ENCODE results near the gene DBP. TPM values are rescaled to one million over a fixed set of nuclear protein-coding genes. Genes with fewer than 3 reads are reported as not detected.
A peak's percentile ranks its signal among the peaks of the same experiment; 100 is the strongest.

The DBP gene
- polyA plus RNA-seq, 3 donors, result 12.8 to 22.3 (median 17.5) TPM

DNA sequence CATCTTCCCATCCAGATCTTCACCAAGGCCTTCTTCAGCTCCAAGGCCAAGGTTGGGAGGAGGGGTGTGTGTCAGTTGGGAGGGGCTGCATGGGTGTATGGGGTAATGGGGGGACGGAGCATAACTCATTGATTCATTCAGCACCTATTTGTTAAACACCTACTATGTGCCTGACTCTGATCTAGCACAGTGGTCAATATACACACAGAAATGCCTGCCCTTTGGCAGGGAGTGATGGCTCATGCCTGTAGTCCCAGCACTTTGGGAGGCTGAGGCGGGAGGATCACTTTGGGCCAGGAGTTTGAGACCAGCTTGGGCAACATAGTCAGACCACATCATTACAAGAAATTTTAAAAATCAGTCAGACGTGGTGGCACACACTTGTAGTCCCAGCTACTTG lies 49.8 kb downstream of the DBP start:
- H3K4me1 Mint-ChIP-seq, result peaks cover 27% of the 10 kb centered on the region
- Histone ChIP-seq H3K79me2 (ENCODE audit: insufficient read depth, low read length) (no peaks in the 10 kb centered on the region), H3K4me2 (replicated peaks; ENCODE audit: extremely low read depth, low read length, poor library complexity, severe bottlenecking) (no peak overlapping the region), H3K9ac (ENCODE audit: insufficient read depth, low read length, poor library complexity, severe bottlenecking) (no peak overlapping the region), H3K9me3 (replicated peaks in 1 of 2; ENCODE audit: control insufficient read depth in 1 of 2, insufficient read depth in 1 of 2, low read length in 2 of 2) (no peaks in the 10 kb centered on the region), H2AFZ (ENCODE audit: insufficient read depth, low read depth, low read length, poor library complexity, severe bottlenecking) (no peak overlapping the region), H3K4me1 (ENCODE audit: control insufficient read depth in 1 of 2, insufficient read depth in 2 of 2, low read length in 2 of 2) (peaks cover 27% of the 10 kb centered on the region in 2 donors), H3K27ac (ENCODE audit: low read depth in 1 of 2, low read length in 2 of 2) (no peak overlapping the region), H3K4me3 (replicated peaks in 1 of 3; ENCODE audit: low read depth in 2 of 3, low read length in 3 of 3) (no peak overlapping the region), H4K20me1 (ENCODE audit: insufficient read depth, low read length) (no peaks in the 10 kb centered on the region), H3K36me3 (replicated peaks in 1 of 2; ENCODE audit: control insufficient read depth in 1 of 2, insufficient read depth in 2 of 2, low read length in 2 of 2) (no peaks in the 10 kb centered on the region), H3K27me3 (ENCODE audit: control insufficient read depth in 2 of 2, insufficient read depth in 2 of 2, low read length in 2 of 2) (no peaks in the 10 kb centered on the region)
- no peaks in the 10 kb centered on the region for H3K36me3 Mint-ChIP-seq
- peak overlapping the region in 1 of 7 donors; percentile 7 for H3K27ac Mint-ChIP-seq
- no CpG with 5 or more reads among the region's 3 CpGs for WGBS (ENCODE audit: insufficient coverage)
- no peak overlapping the region for H3K4me3 Mint-ChIP-seq
- no peak for DNase-seq
- H3K9me3 Mint-ChIP-seq, result peaks cover 0 to 4% (median 3%) of the 10 kb centered on the region in 7 donors
- TF ChIP-seq, protein P1, sequence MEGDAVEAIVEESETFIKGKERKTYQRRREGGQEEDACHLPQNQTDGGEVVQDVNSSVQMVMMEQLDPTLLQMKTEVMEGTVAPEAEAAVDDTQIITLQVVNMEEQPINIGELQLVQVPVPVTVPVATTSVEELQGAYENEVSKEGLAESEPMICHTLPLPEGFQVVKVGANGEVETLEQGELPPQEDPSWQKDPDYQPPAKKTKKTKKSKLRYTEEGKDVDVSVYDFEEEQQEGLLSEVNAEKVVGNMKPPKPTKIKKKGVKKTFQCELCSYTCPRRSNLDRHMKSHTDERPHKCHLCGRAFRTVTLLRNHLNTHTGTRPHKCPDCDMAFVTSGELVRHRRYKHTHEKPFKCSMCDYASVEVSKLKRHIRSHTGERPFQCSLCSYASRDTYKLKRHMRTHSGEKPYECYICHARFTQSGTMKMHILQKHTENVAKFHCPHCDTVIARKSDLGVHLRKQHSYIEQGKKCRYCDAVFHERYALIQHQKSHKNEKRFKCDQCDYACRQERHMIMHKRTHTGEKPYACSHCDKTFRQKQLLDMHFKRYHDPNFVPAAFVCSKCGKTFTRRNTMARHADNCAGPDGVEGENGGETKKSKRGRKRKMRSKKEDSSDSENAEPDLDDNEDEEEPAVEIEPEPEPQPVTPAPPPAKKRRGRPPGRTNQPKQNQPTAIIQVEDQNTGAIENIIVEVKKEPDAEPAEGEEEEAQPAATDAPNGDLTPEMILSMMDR (IDR thresholded peaks at IDR 0.05), result no peak
- intact Hi-C loops (cut with micrococcal nuclease), result loop anchor here (5.0 to 10.0 kb wide), 2 partner anchors 80 to 263 kb away; partner anchors contain the start of gene EMP3 (in 1 of the 2)
- H3K27me3 Mint-ChIP-seq (ENCODE audit: low read depth in 3 of 3), result peaks cover 6 to 9% (median 7%) of the 10 kb centered on the region in 3 donors

DNA sequence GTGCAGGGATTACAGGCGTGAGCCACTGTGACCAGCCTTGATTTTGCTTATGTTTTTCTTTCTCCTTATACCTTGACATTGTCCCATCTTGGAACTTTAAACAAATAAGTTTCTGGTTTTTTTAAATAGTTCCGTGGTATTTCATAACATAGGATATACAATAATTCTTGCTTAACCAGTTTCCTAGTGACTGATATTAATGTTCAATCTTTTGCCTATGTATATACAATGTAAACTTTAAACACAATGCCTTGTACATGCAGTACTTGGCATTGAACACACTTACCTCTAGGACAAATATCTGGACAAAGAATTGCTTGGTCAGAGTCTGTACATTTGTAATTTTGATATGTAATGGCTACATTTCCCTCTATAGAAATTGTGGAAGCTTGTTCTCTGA lies 55.0 kb downstream of the DBP start:
- no peak overlapping the region for H2AFZ ChIP-seq (ENCODE audit: insufficient read depth, low read depth, low read length, poor library complexity, severe bottlenecking)
- intact Hi-C loops (cut with micrococcal nuclease), result loop anchor here in 1 of 2 donors (10.0 kb wide), 1 partner anchor 257 kb away; the partner anchor contains the start of gene EMP3
- no peaks in the 10 kb centered on the region for H4K20me1 ChIP-seq (ENCODE audit: insufficient read depth, low read length)
- H3K36me3 ChIP-seq (replicated peaks in 1 of 2; ENCODE audit: control insufficient read depth in 1 of 2, insufficient read depth in 2 of 2, low read length in 2 of 2), result no peaks in the 10 kb centered on the region
- H3K9ac ChIP-seq (ENCODE audit: insufficient read depth, low read length, poor library complexity, severe bottlenecking), result no peak overlapping the region
- Mint-ChIP-seq H3K27ac (peak overlapping the region in 1 of 7 donors; percentile 15), H3K4me3 (no peak overlapping the region), H3K36me3 (no peaks in the 10 kb centered on the region), H3K9me3 (peaks cover 0 to 8% (median 3%) of the 10 kb centered on the region in 7 donors), H3K27me3 (ENCODE audit: low read depth in 3 of 3) (peaks cover 2 to 4% (median 3%) of the 10 kb centered on the region in 3 donors), H3K4me1 (peaks cover 19% of the 10 kb centered on the region)
- no peaks in the 10 kb centered on the region for H3K9me3 ChIP-seq (replicated peaks in 1 of 2; ENCODE audit: control insufficient read depth in 1 of 2, insufficient read depth in 1 of 2, low read length in 2 of 2)
- no peak overlapping the region for H3K4me2 ChIP-seq (replicated peaks; ENCODE audit: extremely low read depth, low read length, poor library complexity, severe bottlenecking)
- H3K27ac ChIP-seq (ENCODE audit: low read depth in 1 of 2, low read length in 2 of 2), result no peak overlapping the region
- TF ChIP-seq, protein P1 (IDR thresholded peaks at IDR 0.05), result no peak
- peaks cover 15 to 19% of the 10 kb centered on the region in 2 donors for H3K4me1 ChIP-seq (ENCODE audit: control insufficient read depth in 1 of 2, insufficient read depth in 2 of 2, low read length in 2 of 2)
- H3K79me2 ChIP-seq (ENCODE audit: insufficient read depth, low read length), result no peaks in the 10 kb centered on the region
- 60% methylated on average over 1 of the region's 2 CpGs for WGBS (ENCODE audit: insufficient coverage)
- DNase-seq, result no peak
- no peaks in the 10 kb centered on the region for H3K27me3 ChIP-seq (ENCODE audit: control insufficient read depth in 2 of 2, insufficient read depth in 2 of 2, low read length in 2 of 2)
- no peak overlapping the region for H3K4me3 ChIP-seq (replicated peaks in 1 of 3; ENCODE audit: low read depth in 2 of 3, low read length in 3 of 3)

Other genes starting within 250 kb of the DBP start
- gene KDELR1, start 245.8 kb downstream of the DBP start, polyA plus RNA-seq, result 10 to 100 TPM; 42.0 to 72.0 (median 51.3) TPM
- gene GRIN2D, start 243.7 kb downstream of the DBP start, polyA plus RNA-seq, result under 1 TPM in 2 of 3 donors, not detected in 1; 0.13 to 0.29 TPM
- 10 to 100 TPM in 1 of 3 donors, 1 to 10 TPM in 2; 3.7 to 13.9 (median 10.0) TPM for gene GRWD1, start 191.4 kb downstream of the DBP start, polyA plus RNA-seq
- gene KCNJ14, start 181.8 kb downstream of the DBP start, polyA plus RNA-seq, result under 1 TPM in 2 of 3 donors, not detected in 1; 0.09 to 0.56 TPM
- gene CYTH2, start 168.0 kb downstream of the DBP start, polyA plus RNA-seq, result 10 to 100 TPM; 21.3 to 48.2 (median 21.7) TPM
- gene LMTK3, start 125.5 kb downstream of the DBP start, polyA plus RNA-seq, result under 1 TPM in 1 of 3 donors, not detected in 2; 0.08 TPM
- gene SULT2B1, start 85.2 kb downstream of the DBP start, polyA plus RNA-seq, result under 1 TPM in 2 of 3 donors, not detected in 1; 0.09 to 0.40 TPM
- gene SPACA4, start 30.6 kb downstream of the DBP start, polyA plus RNA-seq, result not detected
- not detected for gene FAM83E, start 22.3 kb downstream of the DBP start, polyA plus RNA-seq
- 1,000 to 10,000 TPM in 1 of 3 donors, 100 to 1,000 TPM in 2; 803 to 1,540 (median 892) TPM for gene RPL18, start 18.2 kb downstream of the DBP start, polyA plus RNA-seq
- gene SPHK2, start 17.9 kb downstream of the DBP start, polyA plus RNA-seq, result 1 to 10 TPM; 8.5 to 9.4 (median 9.1) TPM
- gene CA11, start 8.8 kb upstream of the DBP start, polyA plus RNA-seq, result 1 to 10 TPM; 1.1 to 4.9 (median 1.8) TPM
- under 1 TPM in 1 of 3 donors, not detected in 2; 0.44 TPM for gene NTN5, start 35.6 kb upstream of the DBP start, polyA plus RNA-seq
- not detected for gene FUT2, start 58.6 kb upstream of the DBP start, polyA plus RNA-seq
- under 1 TPM in 1 of 3 donors, not detected in 2; 0.07 TPM for gene MAMSTR, start 82.3 kb upstream of the DBP start, polyA plus RNA-seq
- gene RASIP1, start 103.2 kb upstream of the DBP start, polyA plus RNA-seq, result 1 to 10 TPM in 1 of 3 donors, not detected in 2; 1.2 TPM
- not detected for gene IZUMO1, start 109.5 kb upstream of the DBP start, polyA plus RNA-seq
- gene FUT1, start 115.3 kb upstream of the DBP start, polyA plus RNA-seq, result under 1 TPM in 1 of 3 donors, not detected in 2; 0.03 TPM
- not detected for gene FGF21, start 118.1 kb upstream of the DBP start, polyA plus RNA-seq
- gene BCAT2, start 173.7 kb upstream of the DBP start, polyA plus RNA-seq, result 10 to 100 TPM; 14.1 to 17.0 (median 16.0) TPM
- gene HSD17B14, start 199.1 kb upstream of the DBP start, polyA plus RNA-seq, result not detected
- gene PLEKHA4, start 231.2 kb upstream of the DBP start, polyA plus RNA-seq, result 1 to 10 TPM in 2 of 3 donors, under 1 TPM in 1; 0.69 to 1.5 (median 1.1) TPM
- 100 to 1,000 TPM; 127 to 745 (median 169) TPM for gene PPP1R15A, start 235.0 kb upstream of the DBP start, polyA plus RNA-seq

All from CD14-positive monocyte (primary cell).